Measurements from ENCODE around the gene NDUFAF3.

The NDUFAF3 gene

DNA sequence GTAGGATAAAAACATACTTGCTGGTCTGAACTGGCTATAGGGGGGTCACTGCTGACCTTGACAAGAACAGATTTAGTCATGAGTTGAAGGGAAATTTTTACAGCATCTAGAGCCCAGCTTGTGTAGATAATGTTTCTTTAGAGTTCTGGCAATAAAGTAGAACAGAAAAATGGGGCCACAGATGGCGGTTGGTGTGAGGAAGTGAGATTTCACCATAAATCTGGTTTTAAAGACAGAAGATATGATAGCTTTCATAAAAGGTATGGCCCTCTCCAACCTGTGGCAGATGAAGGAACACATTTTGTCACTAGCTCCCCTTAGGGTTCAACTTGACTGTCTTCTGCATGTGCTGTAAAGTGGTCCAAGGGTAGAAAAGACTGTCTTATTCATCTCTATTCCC, 31.6 kb downstream of the NDUFAF3 start:
- DNase-seq = no peak

GRCh38 chr3:49054344-49054862, 32.5 kb downstream of the NDUFAF3 start:
- no peak for DNase-seq

DNA sequence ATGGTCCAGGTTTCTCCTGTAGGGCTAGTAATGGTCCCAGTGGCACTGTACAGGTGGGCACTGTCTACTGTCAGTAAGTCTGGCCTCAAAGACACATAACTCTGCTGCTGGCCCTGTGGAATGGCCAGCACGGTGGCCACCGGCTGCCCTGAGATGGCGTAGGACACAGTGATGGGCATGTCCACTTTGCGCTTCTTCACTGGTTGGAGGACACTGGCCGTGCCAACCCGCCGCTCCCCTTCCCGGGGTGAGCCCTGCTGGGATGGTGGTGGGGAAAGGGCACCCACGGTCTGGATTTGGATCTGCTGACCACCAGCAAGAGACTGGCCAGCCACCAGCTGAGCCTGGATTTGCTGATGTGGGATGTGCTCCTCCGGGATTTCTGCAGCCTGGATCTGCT, 35.3 kb downstream of the NDUFAF3 start:
- DNase-seq = no peak

GRCh38 chr3:49058011-49058410, 36.1 kb downstream of the NDUFAF3 start:
- no peak for DNase-seq

All from hypothalamus (tissue), 51 donors.